Measurements from ENCODE around the gene LTF. TPM values are rescaled to one million over a fixed set of nuclear protein-coding genes. Genes with fewer than 3 reads are reported as not detected.

Gene LTF
- total RNA-seq, 2 donors from 2014 or later: 1.0 to 1.6 TPM

DNA sequence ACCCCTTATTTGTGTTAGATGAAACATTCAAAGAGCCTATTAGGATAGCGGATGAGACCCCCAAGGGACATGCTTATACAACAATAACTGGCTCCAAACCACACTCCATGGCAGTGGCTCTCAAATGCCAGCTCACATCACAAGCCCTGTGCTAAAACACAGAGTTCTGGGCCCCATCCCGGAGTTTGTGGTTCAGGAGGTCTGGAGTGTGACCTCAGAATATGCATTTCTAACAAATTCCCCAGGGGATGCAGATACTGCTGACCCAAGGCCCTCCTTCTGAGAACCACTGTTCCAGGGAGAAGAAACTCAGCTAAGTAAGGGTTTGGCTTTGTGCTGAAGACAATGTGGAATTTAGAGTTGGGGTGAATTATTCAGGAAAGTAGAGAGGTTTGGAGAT is 54.0 kb downstream of the LTF start:
- intact Hi-C loops (cut with DNase I): no loop called here
- Histone ChIP-seq H3K9ac (ENCODE audit: low read depth in 2 of 2, low read length in 2 of 2) (no peak overlapping the region), H3K4me3 (no peak overlapping the region), H3K9me3 (no peaks in the 10 kb centered on the region), H3K4me1 (peaks cover 3% of the 10 kb centered on the region), H3K27me3 (no peaks in the 10 kb centered on the region), H3K36me3 (no peaks in the 10 kb centered on the region), H3K27ac (no peak overlapping the region)
- TF ChIP-seq, protein P1, sequence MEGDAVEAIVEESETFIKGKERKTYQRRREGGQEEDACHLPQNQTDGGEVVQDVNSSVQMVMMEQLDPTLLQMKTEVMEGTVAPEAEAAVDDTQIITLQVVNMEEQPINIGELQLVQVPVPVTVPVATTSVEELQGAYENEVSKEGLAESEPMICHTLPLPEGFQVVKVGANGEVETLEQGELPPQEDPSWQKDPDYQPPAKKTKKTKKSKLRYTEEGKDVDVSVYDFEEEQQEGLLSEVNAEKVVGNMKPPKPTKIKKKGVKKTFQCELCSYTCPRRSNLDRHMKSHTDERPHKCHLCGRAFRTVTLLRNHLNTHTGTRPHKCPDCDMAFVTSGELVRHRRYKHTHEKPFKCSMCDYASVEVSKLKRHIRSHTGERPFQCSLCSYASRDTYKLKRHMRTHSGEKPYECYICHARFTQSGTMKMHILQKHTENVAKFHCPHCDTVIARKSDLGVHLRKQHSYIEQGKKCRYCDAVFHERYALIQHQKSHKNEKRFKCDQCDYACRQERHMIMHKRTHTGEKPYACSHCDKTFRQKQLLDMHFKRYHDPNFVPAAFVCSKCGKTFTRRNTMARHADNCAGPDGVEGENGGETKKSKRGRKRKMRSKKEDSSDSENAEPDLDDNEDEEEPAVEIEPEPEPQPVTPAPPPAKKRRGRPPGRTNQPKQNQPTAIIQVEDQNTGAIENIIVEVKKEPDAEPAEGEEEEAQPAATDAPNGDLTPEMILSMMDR (IDR thresholded peaks at IDR 0.05): no peak
- DNase-seq: no peak

DNA sequence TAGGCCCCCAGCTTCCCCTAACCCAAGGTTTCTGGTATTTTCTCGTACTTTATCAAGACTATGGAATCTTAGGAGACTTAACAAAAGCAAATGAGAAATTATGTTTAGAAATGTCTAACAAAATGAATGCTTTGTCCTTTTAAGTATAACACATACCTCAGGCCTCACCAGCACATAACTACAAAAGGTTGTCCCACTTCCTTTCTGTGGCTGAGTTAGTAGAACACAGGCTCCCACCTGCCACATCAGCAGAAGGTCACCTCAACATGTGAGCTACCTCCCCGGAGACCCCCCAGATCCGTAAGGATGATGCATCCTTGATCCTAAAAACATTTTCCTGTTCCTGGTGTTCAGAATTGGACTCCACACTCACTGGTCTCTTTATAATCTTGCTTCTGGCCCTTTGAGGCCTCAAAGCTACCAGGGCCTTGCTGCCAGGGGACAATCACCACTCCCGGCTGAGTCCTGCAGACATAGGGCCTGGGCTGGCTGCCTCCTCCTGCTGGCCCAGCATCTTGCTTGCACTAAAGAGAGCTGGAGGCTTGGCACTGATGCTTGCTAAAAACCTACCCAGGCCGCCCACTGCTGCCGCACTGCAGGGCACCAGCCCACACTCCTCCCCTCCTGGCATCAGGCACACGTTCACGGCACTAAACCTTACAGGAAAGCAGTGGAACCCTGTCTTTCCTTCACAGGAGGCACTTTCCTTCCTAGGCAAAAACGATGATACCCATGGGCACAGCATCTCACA is 54.8 kb downstream of the LTF start:
- intact Hi-C loops (cut with DNase I): no loop called here
- TF ChIP-seq, protein P1 (IDR thresholded peaks at IDR 0.05): no peak
- H3K9me3 ChIP-seq: no peaks in the 10 kb centered on the region
- no peaks in the 10 kb centered on the region for H3K36me3 ChIP-seq
- H3K4me3 ChIP-seq: no peak overlapping the region
- no peak overlapping the region for H3K9ac ChIP-seq (ENCODE audit: low read depth in 2 of 2, low read length in 2 of 2)
- no peak for DNase-seq
- H3K4me1 ChIP-seq: peaks cover 3% of the 10 kb centered on the region
- no peak overlapping the region for H3K27ac ChIP-seq
- H3K27me3 ChIP-seq: no peaks in the 10 kb centered on the region

DNA sequence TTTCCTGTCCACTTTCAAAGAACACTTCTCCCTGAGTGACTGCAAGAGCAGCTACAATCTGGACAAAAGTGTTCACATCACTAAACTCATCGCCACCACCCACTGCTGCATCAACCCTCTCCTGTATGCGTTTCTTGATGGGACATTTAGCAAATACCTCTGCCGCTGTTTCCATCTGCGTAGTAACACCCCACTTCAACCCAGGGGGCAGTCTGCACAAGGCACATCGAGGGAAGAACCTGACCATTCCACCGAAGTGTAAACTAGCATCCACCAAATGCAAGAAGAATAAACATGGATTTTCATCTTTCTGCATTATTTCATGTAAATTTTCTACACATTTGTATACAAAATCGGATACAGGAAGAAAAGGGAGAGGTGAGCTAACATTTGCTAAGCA is 55.9 kb downstream of the LTF start:
- no peaks in the 10 kb centered on the region for H3K9me3 ChIP-seq
- no peak overlapping the region for H3K4me3 ChIP-seq
- TF ChIP-seq, protein P1 (IDR thresholded peaks at IDR 0.05): no peak
- intact Hi-C loops (cut with DNase I): no loop called here
- DNase-seq: no peak
- peaks cover 3% of the 10 kb centered on the region for H3K4me1 ChIP-seq
- H3K9ac ChIP-seq (ENCODE audit: low read depth in 2 of 2, low read length in 2 of 2): no peak overlapping the region
- H3K36me3 ChIP-seq: no peaks in the 10 kb centered on the region
- no peak overlapping the region for H3K27ac ChIP-seq
- H3K27me3 ChIP-seq: no peaks in the 10 kb centered on the region

DNA sequence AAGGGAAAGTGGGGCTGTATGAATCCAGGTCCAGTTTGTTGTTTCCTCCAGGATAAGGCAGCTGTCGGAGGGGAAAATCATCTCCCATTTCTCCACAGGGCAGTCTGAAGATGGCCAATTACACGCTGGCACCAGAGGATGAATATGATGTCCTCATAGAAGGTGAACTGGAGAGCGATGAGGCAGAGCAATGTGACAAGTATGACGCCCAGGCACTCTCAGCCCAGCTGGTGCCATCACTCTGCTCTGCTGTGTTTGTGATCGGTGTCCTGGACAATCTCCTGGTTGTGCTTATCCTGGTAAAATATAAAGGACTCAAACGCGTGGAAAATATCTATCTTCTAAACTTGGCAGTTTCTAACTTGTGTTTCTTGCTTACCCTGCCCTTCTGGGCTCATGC is 56.7 kb downstream of the LTF start:
- TF ChIP-seq, protein P1 (IDR thresholded peaks at IDR 0.05): no peak
- H3K9ac ChIP-seq (ENCODE audit: low read depth in 2 of 2, low read length in 2 of 2): peak overlapping the region in 1 of 2 donors; percentile 82

DNA sequence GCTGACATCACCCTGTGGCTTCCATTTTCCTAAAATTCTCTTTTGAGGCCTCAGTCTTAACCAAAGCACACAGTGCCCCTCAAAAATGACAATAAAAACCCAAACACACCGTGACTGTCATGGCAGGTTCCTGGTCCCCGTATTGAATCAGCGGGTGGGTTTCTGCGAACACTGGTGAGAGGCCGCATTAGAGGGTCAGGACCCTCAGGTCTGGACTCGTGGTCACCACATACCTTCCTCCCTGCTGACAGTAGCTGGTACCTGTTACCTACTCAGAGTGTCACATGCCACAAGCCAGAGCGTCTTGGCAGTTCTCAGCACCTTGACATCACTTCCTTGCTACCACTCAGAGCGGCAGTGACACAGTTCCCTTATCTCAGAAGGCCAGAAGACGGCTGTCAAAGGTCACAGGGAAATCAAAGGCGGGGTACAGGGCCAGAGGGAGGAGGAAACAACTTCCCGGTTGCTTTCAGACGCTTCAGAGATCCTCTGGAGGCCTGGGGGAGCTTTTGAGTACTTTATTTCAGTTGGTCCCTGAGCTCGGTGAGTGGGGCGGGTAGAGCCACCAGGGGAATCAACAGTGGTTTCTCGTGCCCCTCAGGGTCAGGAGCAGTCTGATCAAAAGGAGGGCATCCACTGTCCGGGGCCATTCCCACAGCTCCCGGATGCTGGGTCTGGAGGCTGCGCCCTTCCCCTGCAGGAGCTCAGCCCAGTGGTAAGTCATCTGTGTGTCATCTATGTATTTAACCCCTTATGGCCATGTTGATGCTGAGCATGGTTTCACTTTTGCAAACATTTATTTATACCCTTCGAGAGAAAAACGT is 57.7 kb downstream of the LTF start, which contains the start of the genes CCR5AS and CCRL2:
TSS of gene CCR5AS (minus strand) at position 279 of the 824 bp plus-strand sequence.
TSS of gene CCRL2 (plus strand) at position 472 of the 824 bp plus-strand sequence. CDS start 821 bp downstream, outside the sequence.
- H3K4me1 ChIP-seq: peaks cover 3% of the 10 kb centered on the region
- H3K27me3 ChIP-seq: no peaks in the 10 kb centered on the region
- peak within 1 kb of the TSS; percentile 88 for H3K27ac ChIP-seq
- no peaks in the 10 kb centered on the region for H3K36me3 ChIP-seq
- no peaks in the 10 kb centered on the region for H3K9me3 ChIP-seq
- TF ChIP-seq, protein P1 (IDR thresholded peaks at IDR 0.05): no peak
- DNase-seq: peak; percentile 91
- H3K4me3 ChIP-seq: peak within 1 kb of the TSS; percentile 30
- intact Hi-C loops (cut with DNase I): no loop called here
- H3K9ac ChIP-seq (ENCODE audit: low read depth in 2 of 2, low read length in 2 of 2): peak within 1 kb of the TSS; percentile 54 to 82

More for the DNA sequence above, 56.7 kb downstream of the LTF start:
- DNase-seq: no peak
- Histone ChIP-seq H3K27ac (peak overlapping the region; percentile 88), H3K27me3 (no peaks in the 10 kb centered on the region), H3K4me3 (peak overlapping the region; percentile 30), H3K9me3 (no peaks in the 10 kb centered on the region), H3K36me3 (no peaks in the 10 kb centered on the region), H3K4me1 (peaks cover 3% of the 10 kb centered on the region)
- intact Hi-C loops (cut with DNase I): no loop called here

All from colonic mucosa (tissue), 4 donors.